ENCODE data around the gene LHFPL4.

- TF ChIP-seq CEBPB (IDR thresholded peaks at IDR 0.05) (no peak), RARB (CRISPR knock-in tag; IDR thresholded peaks at IDR 0.05) (no peak), EHF (CRISPR knock-in tag; IDR thresholded peaks at IDR 0.05) (no peak)
- TF ChIP-seq, protein P1, sequence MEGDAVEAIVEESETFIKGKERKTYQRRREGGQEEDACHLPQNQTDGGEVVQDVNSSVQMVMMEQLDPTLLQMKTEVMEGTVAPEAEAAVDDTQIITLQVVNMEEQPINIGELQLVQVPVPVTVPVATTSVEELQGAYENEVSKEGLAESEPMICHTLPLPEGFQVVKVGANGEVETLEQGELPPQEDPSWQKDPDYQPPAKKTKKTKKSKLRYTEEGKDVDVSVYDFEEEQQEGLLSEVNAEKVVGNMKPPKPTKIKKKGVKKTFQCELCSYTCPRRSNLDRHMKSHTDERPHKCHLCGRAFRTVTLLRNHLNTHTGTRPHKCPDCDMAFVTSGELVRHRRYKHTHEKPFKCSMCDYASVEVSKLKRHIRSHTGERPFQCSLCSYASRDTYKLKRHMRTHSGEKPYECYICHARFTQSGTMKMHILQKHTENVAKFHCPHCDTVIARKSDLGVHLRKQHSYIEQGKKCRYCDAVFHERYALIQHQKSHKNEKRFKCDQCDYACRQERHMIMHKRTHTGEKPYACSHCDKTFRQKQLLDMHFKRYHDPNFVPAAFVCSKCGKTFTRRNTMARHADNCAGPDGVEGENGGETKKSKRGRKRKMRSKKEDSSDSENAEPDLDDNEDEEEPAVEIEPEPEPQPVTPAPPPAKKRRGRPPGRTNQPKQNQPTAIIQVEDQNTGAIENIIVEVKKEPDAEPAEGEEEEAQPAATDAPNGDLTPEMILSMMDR (IDR thresholded peaks at IDR 0.05): no peak
- TF ChIP-seq, protein P2, sequence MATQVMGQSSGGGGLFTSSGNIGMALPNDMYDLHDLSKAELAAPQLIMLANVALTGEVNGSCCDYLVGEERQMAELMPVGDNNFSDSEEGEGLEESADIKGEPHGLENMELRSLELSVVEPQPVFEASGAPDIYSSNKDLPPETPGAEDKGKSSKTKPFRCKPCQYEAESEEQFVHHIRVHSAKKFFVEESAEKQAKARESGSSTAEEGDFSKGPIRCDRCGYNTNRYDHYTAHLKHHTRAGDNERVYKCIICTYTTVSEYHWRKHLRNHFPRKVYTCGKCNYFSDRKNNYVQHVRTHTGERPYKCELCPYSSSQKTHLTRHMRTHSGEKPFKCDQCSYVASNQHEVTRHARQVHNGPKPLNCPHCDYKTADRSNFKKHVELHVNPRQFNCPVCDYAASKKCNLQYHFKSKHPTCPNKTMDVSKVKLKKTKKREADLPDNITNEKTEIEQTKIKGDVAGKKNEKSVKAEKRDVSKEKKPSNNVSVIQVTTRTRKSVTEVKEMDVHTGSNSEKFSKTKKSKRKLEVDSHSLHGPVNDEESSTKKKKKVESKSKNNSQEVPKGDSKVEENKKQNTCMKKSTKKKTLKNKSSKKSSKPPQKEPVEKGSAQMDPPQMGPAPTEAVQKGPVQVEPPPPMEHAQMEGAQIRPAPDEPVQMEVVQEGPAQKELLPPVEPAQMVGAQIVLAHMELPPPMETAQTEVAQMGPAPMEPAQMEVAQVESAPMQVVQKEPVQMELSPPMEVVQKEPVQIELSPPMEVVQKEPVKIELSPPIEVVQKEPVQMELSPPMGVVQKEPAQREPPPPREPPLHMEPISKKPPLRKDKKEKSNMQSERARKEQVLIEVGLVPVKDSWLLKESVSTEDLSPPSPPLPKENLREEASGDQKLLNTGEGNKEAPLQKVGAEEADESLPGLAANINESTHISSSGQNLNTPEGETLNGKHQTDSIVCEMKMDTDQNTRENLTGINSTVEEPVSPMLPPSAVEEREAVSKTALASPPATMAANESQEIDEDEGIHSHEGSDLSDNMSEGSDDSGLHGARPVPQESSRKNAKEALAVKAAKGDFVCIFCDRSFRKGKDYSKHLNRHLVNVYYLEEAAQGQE (IDR thresholded peaks at IDR 0.05): no peak
Measured at GRCh38 chr3:9455596-9456131, 98.0 kb downstream of the LHFPL4 start.
